Epithelial cell of esophagus (primary cell): ENCODE results near the gene ZIC2.

Source experiments
- DNase-seq: peaks from one replicate; pipeline ENCODE4 v3.0.0; 2010; ENCODE audit warnings: low read depth
- H3K4me3 ChIP-seq: 2 replicates; pipeline ENCODE4 v1.5.1; 2011; ENCODE audit warnings: mild to moderate bottlenecking, low read length, control low read depth
- TF ChIP-seq, protein P1 (sequence below): IDR thresholded peaks from 2 replicates; pipeline ENCODE4 v1.5.1; 2011; ENCODE audit warnings: low read depth, mild to moderate bottlenecking, low read length, control low read depth, inconsistent platforms; ENCODE audit not compliant: insufficient read depth; ENCODE audit errors: missing control alignments

Gene ZIC2

DNA sequence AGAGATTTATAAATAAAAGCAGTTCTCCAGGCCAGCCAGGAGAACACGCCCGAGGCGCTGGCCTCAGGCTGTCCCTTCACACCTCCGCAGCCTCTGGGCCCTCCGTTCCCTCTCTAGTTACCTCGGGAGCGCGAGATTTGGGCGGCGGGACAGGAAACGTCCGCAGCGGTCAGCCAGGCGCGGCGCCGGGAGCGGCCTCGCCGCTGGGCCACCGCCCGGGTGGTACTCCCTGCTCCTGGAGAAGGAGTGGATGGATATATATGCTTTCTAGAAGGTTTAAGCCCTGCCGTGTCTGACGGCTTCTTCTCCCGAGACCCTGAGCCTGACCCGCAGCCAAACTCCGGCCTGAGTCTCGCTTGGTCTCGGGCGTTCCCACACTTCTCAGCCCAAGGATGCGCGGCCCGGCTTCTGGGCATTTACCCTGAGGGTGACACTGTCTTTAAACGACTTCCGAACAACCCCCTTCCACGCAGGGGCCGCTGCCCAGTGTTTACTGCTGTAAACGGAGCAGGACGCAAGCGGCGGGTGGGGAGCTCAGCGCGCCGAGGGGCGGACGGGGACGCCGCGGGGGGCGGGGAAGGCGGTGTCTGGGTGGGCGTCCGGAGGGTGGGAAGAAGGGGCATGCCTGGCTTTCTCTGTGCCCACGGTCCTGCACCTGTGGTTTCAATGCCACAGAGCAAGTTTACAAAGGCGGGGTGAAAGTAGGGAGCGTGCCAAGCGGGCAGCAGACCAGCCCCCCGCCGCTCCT, 2.0 kb upstream of the ZIC2 start:
- no peak overlapping the region for H3K4me3 ChIP-seq
- TF ChIP-seq, protein P1, sequence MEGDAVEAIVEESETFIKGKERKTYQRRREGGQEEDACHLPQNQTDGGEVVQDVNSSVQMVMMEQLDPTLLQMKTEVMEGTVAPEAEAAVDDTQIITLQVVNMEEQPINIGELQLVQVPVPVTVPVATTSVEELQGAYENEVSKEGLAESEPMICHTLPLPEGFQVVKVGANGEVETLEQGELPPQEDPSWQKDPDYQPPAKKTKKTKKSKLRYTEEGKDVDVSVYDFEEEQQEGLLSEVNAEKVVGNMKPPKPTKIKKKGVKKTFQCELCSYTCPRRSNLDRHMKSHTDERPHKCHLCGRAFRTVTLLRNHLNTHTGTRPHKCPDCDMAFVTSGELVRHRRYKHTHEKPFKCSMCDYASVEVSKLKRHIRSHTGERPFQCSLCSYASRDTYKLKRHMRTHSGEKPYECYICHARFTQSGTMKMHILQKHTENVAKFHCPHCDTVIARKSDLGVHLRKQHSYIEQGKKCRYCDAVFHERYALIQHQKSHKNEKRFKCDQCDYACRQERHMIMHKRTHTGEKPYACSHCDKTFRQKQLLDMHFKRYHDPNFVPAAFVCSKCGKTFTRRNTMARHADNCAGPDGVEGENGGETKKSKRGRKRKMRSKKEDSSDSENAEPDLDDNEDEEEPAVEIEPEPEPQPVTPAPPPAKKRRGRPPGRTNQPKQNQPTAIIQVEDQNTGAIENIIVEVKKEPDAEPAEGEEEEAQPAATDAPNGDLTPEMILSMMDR: no peak
- DNase-seq: no peak

DNA sequence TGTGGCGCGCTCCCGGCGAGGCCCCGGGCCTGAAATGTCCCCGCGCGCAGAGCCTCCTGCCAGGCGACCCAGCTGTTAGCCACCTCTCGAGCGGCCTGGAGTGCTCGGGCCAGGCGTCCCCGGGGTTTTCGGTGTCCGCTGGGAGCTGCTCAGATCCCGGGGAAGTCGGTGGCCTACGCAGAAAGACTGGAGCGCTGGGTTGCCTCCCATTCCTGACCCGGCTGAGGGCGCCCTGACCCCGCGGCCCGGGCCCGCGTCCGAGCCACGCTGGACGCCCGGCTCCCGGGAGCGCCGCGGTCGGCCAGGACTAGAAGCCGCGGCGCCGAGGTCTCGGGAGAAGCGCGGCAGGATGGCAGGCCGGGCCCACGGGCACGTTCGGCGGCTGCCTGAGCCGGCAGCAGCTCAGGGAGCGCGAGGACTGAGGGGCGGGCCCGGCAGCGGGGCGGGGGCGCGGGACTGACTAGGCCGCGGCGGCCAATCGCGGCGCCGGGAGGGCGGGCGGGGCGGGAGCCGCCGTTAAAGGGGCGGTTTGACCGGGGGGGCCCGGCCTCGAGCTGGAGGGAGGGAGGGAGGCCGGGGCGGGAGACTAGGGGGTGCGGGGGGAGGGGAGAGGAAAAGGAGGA, 1.3 kb upstream of the ZIC2 start:
- peak overlapping the region; percentile 27 for H3K4me3 ChIP-seq
- peak; percentile 81 for DNase-seq
- TF ChIP-seq, protein P1: no peak

DNA sequence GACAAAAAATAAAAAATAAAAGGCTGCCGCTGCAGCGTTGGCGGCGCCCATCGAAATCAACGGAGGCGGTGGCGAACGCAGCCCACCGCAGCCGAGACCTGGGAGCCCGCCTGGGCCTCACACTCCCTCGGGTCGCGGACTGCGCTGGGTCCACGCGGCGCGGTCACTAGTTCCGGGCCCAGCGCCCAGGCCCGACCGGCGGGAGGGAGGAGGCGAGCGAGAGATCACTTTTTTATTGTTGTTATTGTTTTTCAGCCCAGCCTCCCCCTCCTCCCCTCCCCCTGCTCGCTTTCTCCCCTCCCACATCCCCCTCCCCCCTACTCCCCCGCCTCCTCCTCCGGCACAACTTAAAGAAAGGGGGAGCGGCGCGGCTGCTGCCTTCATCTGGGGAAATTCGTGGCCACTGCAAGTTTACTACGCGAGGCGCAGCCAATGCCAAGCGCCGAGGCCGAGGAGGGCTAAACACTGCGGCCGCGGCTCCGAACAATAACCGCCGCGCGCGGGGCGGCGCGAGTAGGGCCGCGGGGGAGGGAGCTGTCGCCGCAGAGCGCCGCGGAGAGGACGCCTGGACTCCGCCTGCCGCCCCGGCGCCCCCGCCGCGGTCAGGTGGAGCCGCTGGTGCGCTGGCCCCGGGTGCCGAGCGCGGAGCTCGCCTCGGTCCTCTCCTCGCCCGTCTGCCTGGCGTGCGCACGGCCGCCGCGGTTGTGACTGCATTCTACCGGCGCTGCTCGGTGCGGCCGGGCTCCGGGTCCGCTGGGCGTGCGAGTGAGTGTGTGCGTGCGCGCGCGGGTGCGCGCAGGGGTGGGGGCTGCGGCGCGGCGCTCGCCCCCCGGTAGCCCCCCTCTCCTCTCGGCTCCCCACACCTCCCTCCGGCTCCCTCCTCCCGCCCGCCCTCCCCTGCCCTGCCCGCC, 505 bp upstream of the ZIC2 start:
- peak; percentile 47 for DNase-seq
- peak overlapping the region; percentile 27 for H3K4me3 ChIP-seq
- TF ChIP-seq, protein P1: no peak

DNA sequence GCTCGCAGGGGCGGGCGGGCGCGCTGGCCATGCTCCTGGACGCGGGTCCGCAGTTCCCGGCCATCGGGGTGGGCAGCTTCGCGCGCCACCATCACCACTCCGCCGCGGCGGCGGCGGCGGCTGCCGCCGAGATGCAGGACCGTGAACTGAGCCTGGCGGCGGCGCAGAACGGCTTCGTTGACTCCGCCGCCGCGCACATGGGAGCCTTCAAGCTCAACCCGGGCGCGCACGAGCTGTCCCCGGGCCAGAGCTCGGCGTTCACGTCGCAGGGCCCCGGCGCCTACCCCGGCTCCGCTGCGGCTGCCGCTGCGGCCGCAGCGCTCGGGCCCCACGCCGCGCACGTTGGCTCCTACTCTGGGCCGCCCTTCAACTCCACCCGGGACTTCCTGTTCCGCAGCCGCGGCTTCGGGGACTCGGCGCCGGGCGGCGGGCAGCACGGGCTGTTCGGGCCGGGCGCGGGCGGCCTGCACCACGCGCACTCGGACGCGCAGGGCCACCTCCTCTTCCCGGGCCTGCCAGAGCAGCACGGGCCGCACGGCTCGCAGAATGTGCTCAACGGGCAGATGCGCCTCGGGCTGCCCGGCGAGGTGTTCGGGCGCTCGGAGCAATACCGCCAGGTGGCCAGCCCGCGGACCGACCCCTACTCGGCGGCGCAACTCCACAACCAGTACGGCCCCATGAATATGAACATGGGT, 599 bp downstream of the ZIC2 start:
- TF ChIP-seq, protein P1: no peak
- H3K4me3 ChIP-seq: no peak overlapping the region
- peak; percentile 42 for DNase-seq

DNA sequence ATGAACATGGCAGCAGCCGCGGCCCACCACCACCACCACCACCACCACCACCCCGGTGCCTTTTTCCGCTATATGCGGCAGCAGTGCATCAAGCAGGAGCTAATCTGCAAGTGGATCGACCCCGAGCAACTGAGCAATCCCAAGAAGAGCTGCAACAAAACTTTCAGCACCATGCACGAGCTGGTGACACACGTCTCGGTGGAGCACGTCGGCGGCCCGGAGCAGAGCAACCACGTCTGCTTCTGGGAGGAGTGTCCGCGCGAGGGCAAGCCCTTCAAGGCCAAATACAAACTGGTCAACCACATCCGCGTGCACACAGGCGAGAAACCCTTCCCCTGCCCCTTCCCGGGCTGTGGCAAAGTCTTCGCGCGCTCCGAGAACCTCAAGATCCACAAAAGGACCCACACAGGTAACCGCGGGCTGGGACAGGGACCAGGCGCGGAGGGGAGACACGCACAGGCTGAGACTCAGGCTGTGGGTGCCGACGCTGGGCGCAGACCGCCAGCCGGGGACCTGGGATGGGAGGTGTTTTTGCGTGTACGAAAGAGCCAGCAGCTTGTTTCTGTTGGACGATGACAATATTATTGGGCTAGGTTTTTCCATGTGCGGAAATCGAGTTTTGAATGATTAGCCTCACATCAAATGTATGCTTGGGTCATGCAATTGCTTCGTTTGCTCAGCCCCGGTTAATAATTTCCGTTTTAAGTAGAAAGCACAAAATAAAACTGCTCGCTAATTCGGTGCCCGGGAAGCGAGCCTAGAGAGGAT, 1.3 kb downstream of the ZIC2 start:
- TF ChIP-seq, protein P1: no peak
- DNase-seq: no peak
- no peak overlapping the region for H3K4me3 ChIP-seq
